ENCODE measurements around the gene OMP.

The OMP gene

DNA sequence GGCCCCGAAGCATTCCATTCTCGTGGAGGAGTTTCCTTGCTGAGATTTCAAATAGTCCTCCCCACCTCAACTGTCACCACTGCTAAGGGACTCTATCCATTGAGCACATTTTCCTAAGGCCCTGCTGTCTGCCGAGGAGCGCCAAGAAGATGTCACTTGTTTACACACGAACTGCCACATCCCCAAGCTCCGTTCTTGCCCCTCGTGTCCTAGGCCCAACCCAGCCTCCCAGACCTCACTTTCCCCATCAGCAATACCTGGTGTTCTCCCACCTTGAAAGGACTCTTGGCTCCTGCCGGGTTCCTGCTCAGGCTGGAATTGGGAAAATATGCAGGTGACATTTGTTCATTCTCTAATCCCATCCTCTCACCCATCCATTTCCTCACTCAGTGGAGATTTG is 21.4 kb downstream of the OMP start:
- TF ChIP-seq, protein P1, sequence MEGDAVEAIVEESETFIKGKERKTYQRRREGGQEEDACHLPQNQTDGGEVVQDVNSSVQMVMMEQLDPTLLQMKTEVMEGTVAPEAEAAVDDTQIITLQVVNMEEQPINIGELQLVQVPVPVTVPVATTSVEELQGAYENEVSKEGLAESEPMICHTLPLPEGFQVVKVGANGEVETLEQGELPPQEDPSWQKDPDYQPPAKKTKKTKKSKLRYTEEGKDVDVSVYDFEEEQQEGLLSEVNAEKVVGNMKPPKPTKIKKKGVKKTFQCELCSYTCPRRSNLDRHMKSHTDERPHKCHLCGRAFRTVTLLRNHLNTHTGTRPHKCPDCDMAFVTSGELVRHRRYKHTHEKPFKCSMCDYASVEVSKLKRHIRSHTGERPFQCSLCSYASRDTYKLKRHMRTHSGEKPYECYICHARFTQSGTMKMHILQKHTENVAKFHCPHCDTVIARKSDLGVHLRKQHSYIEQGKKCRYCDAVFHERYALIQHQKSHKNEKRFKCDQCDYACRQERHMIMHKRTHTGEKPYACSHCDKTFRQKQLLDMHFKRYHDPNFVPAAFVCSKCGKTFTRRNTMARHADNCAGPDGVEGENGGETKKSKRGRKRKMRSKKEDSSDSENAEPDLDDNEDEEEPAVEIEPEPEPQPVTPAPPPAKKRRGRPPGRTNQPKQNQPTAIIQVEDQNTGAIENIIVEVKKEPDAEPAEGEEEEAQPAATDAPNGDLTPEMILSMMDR (IDR thresholded peaks at IDR 0.05; ENCODE audit: low read depth, low read length), result no peak
- TF ChIP-seq MYC (IDR thresholded peaks at IDR 0.05; ENCODE audit: low read depth, low read length) (no peak), POLR2A (IDR thresholded peaks at IDR 0.05; ENCODE audit: extremely low read depth, insufficient read length) (no peak)
- TF ChIP-seq, protein P2, sequence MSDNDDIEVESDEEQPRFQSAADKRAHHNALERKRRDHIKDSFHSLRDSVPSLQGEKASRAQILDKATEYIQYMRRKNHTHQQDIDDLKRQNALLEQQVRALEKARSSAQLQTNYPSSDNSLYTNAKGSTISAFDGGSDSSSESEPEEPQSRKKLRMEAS (IDR thresholded peaks at IDR 0.05; ENCODE audit: low read depth, low read length), result no peak
- DNase-seq (ENCODE audit: low read depth), result no peak
- H3K4me3 ChIP-seq (ENCODE audit: low read depth, low read length), result no peak overlapping the region

DNA sequence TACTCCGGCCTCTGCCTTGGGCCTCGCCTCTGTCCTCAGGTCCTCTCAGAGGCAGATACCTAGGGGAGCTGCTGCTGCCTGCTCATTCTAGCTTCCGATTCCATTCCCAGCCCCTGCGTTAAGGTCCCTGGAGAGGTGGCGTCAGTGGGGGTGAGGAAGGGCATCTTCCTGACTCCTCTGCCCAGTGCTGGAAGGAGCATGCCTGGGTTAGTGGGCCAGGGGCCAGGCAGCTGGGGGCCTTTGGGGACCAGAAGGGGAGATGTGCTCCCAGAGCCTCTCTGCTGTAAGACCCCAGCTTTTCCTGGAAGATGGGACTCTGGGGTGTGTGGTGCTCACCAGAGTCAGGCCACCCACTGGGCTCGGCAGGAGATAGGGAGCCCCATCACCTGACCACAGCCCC is 21.8 kb downstream of the OMP start:
- no peak for DNase-seq (ENCODE audit: low read depth)
- no peak for TF ChIP-seq POLR2A (IDR thresholded peaks at IDR 0.05; ENCODE audit: extremely low read depth, insufficient read length)
- TF ChIP-seq, protein P2 (IDR thresholded peaks at IDR 0.05; ENCODE audit: low read depth, low read length), result no peak
- no peak for TF ChIP-seq MYC (IDR thresholded peaks at IDR 0.05; ENCODE audit: low read depth, low read length)
- TF ChIP-seq, protein P1 (IDR thresholded peaks at IDR 0.05; ENCODE audit: low read depth, low read length), result no peak
- no peak overlapping the region for H3K4me3 ChIP-seq (ENCODE audit: low read depth, low read length)

DNA sequence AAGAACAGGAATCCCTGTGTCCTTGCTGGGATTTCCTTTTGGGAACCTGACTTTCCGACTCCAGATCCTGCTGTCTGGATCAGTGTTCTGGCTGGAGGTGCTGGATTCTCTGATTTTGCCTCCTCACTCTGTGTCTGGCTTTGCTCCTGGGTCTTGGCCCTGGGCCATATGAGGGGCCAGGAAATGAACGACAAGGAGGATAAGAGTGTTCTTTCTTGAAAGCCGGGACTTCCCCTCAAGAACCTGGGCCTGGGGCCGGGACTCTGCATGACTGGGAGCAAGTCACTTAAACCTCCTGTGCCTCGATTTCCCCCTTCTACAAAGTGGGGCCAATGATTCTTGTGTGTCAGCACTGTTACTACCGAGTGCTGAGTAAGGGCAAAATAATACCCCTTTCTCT is 22.6 kb downstream of the OMP start:
- no peak for DNase-seq (ENCODE audit: low read depth)
- no peak overlapping the region for H3K4me3 ChIP-seq (ENCODE audit: low read depth, low read length)
- TF ChIP-seq, protein P2 (IDR thresholded peaks at IDR 0.05; ENCODE audit: low read depth, low read length), result no peak
- no peak for TF ChIP-seq MYC (IDR thresholded peaks at IDR 0.05; ENCODE audit: low read depth, low read length)
- TF ChIP-seq POLR2A (IDR thresholded peaks at IDR 0.05; ENCODE audit: extremely low read depth, insufficient read length), result no peak
- TF ChIP-seq, protein P1 (IDR thresholded peaks at IDR 0.05; ENCODE audit: low read depth, low read length), result no peak

DNA sequence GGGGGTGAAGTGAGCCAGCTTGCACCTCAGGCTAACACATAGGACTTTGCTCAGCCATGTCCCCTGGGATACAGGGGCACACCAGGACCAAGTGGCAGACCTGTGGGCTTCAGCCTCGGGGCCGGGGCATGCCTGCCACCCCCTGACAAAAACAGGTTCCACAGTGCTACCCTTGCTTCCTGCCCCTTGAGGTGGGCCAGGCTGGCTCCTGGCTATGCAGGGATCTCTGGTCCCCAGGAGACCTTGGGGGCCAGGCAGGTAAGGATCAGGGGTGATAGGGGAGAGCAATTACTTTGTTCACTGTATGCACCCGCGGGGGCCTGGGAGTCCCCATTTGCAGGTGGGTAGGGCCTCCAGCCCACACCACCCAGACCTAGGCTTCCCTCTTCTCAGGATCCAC is 23.1 kb downstream of the OMP start:
- no peak for DNase-seq (ENCODE audit: low read depth)
- H3K4me3 ChIP-seq (ENCODE audit: low read depth, low read length), result no peak overlapping the region
- TF ChIP-seq MYC (IDR thresholded peaks at IDR 0.05; ENCODE audit: low read depth, low read length), result no peak
- TF ChIP-seq, protein P2 (IDR thresholded peaks at IDR 0.05; ENCODE audit: low read depth, low read length), result no peak
- no peak for TF ChIP-seq POLR2A (IDR thresholded peaks at IDR 0.05; ENCODE audit: extremely low read depth, insufficient read length)
- TF ChIP-seq, protein P1 (IDR thresholded peaks at IDR 0.05; ENCODE audit: low read depth, low read length), result no peak

DNA sequence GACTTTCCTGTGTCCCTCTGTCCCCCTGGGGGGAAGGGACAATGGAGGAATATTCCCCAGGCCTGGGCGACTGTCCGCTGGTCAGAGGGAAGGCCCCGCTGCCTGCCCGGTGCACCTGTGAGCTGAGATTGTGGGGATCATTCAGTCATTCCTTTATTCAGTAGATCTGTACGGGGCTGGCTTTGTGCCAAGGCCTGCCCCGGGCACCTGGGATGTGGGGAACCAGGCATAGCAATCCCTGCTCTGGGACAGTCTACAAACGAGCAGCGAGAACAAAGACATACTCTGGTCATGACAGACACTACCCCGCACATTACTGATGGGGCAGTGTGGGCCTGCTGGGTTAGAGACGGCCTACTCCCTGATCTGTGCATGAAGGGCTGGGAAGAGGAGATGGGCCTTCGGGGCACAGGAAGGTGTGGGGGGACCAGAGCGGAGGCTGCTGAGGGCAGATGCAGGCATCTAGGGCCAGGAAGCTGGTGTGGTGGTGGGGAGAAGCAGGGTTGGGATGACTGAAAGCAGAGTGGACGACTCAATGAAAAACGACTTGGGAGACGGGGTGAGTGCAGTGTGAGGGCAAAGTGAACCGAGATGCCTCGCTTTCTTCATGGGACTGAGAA is 23.6 kb downstream of the OMP start:
- H3K4me3 ChIP-seq (ENCODE audit: low read depth, low read length), result no peak overlapping the region

More for the DNA sequence above, 23.6 kb downstream of the OMP start:
- TF ChIP-seq, protein P1 (IDR thresholded peaks at IDR 0.05; ENCODE audit: low read depth, low read length), result no peak
- TF ChIP-seq MYC (IDR thresholded peaks at IDR 0.05; ENCODE audit: low read depth, low read length) (no peak), POLR2A (IDR thresholded peaks at IDR 0.05; ENCODE audit: extremely low read depth, insufficient read length) (no peak)
- no peak for DNase-seq (ENCODE audit: low read depth)
